SH-SY5Y (cell line): ENCODE measurements around the gene NAP1L5.

ENCODE experiments used
- GATA2 ChIP-seq: IDR thresholded peaks from 2 replicates; pipeline ENCODE4 v1.6.1; 2011; ENCODE audit warnings: mild to moderate bottlenecking, low read depth, low read length
- GATA3 ChIP-seq: IDR thresholded peaks from 2 replicates; pipeline ENCODE4 v1.6.1; 2011; ENCODE audit warnings: low read depth, mild to moderate bottlenecking, low read length, moderate library complexity

DNA sequence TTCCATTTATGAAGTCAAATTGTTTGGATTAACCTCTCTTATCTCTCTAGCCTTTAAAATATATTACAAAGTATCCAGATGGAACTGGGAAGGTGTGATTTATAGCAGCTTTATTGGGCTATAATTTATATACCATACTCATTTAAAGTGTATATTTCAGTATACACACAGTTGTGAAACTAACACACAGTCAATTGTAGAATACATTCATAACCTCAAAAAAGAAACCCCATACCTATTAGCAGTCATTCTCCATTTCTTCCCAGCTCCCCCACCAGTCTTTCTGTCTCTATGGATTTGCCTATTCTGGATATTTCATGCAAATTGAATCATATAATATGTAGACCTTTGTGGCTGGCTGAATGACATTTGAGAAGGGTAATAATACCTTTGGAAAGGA, 7.6 kb upstream of the NAP1L5 start:
- TF ChIP-seq GATA2: no peak
- TF ChIP-seq GATA3: no peak
